ENCODE data around the gene SCYGR7. TPM values are rescaled to one million over a fixed set of nuclear protein-coding genes. Genes with fewer than 3 reads are reported as not detected.

Gene SCYGR7
- total and polyA plus RNA-seq, 2 of the 13 experiments (the other 11 are each of a cell fraction or from before 2014, with no cell fraction given): not detected

DNA sequence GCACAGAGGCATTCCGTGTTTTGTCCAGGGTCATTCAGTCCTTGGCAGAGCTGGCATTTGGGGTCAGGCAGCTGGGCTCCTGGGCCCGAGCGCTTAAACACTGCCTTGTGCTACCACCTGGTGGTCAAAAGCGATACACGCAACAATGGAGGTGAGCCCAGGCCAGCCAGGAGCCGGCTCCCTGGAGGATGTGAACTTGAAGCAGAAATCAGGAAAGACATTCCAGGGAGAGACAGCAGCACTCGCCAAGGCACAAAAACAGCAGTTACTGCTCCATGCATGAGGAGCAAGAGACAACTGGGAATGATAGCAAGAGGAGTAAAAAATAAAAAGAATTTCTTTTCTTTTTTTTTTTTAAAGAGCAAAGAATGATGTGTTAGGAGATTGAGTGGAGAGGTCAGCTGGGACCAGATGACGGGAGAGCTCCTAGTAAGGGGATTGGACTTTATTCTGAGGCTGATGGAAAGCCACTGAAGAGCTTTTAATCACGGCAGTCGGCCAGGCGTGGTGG, 38.3 kb downstream of the SCYGR7 start (continued):
- TF ChIP-seq, protein P1, sequence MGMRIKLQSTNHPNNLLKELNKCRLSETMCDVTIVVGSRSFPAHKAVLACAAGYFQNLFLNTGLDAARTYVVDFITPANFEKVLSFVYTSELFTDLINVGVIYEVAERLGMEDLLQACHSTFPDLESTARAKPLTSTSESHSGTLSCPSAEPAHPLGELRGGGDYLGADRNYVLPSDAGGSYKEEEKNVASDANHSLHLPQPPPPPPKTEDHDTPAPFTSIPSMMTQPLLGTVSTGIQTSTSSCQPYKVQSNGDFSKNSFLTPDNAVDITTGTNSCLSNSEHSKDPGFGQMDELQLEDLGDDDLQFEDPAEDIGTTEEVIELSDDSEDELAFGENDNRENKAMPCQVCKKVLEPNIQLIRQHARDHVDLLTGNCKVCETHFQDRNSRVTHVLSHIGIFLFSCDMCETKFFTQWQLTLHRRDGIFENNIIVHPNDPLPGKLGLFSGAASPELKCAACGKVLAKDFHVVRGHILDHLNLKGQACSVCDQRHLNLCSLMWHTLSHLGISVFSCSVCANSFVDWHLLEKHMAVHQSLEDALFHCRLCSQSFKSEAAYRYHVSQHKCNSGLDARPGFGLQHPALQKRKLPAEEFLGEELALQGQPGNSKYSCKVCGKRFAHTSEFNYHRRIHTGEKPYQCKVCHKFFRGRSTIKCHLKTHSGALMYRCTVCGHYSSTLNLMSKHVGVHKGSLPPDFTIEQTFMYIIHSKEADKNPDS (CRISPR knock-in tag; IDR thresholded peaks at IDR 0.05): no peak
- TF ChIP-seq ZIK1 (CRISPR knock-in tag; IDR thresholded peaks at IDR 0.05; ENCODE audit: borderline replicate concordance, low read depth) (no peak), MIER2 (CRISPR knock-in tag; IDR thresholded peaks at IDR 0.05) (no peak), ZNF207 (IDR thresholded peaks at IDR 0.05; ENCODE audit: borderline replicate concordance) (no peak), TCF7L2 (IDR thresholded peaks at IDR 0.05; ENCODE audit: low read depth, low read length) (no peak), NRL (CRISPR knock-in tag; IDR thresholded peaks at IDR 0.05; ENCODE audit: borderline replicate concordance) (no peak), ZNF282 (IDR thresholded peaks at IDR 0.05; ENCODE audit: partially characterized antibody) (no peak), SALL1 (CRISPR knock-in tag; IDR thresholded peaks at IDR 0.05) (peak; percentile 88), HNRNPUL1 (IDR thresholded peaks at IDR 0.05; ENCODE audit: low read depth, low read length) (no peak), MED1 (CRISPR knock-in tag; IDR thresholded peaks at IDR 0.05) (peak; percentile 63), JUND (CRISPR knock-in tag; IDR thresholded peaks at IDR 0.05) (no peak), ZNF3 (CRISPR knock-in tag; IDR thresholded peaks at IDR 0.05) (no peak), TGIF2 (CRISPR knock-in tag; IDR thresholded peaks at IDR 0.05) (0 out of 2 replicates have a peak, but pooled peaks have one; percentile 51), HOXA7 (CRISPR knock-in tag; IDR thresholded peaks at IDR 0.05) (no peak), SMC3 (IDR thresholded peaks at IDR 0.05; ENCODE audit: low read length) (peak; percentile 97), KDM5A (IDR thresholded peaks at IDR 0.05; ENCODE audit: borderline replicate concordance, low read length) (no peak; the same call in 1 of the 2 replicates), SYNCRIP (IDR thresholded peaks at IDR 0.05; ENCODE audit: insufficient read depth, low read depth, low read length) (no peak), KMT2A (CRISPR knock-in tag; IDR thresholded peaks at IDR 0.05) (0 out of 2 replicates have a peak, but pooled peaks have one; percentile 27), RXRA (CRISPR knock-in tag; IDR thresholded peaks at IDR 0.05) (peak; percentile 87), PRPF4 (IDR thresholded peaks at IDR 0.05; ENCODE audit: low read depth, low read length, poor library complexity, severe bottlenecking) (no peak), RAD21 (CRISPR knock-in tag; IDR thresholded peaks at IDR 0.05) (peak; percentile 98), ZNF333 (CRISPR knock-in tag; IDR thresholded peaks at IDR 0.05; ENCODE audit: borderline replicate concordance) (no peak)
- TF ChIP-seq, protein P2, sequence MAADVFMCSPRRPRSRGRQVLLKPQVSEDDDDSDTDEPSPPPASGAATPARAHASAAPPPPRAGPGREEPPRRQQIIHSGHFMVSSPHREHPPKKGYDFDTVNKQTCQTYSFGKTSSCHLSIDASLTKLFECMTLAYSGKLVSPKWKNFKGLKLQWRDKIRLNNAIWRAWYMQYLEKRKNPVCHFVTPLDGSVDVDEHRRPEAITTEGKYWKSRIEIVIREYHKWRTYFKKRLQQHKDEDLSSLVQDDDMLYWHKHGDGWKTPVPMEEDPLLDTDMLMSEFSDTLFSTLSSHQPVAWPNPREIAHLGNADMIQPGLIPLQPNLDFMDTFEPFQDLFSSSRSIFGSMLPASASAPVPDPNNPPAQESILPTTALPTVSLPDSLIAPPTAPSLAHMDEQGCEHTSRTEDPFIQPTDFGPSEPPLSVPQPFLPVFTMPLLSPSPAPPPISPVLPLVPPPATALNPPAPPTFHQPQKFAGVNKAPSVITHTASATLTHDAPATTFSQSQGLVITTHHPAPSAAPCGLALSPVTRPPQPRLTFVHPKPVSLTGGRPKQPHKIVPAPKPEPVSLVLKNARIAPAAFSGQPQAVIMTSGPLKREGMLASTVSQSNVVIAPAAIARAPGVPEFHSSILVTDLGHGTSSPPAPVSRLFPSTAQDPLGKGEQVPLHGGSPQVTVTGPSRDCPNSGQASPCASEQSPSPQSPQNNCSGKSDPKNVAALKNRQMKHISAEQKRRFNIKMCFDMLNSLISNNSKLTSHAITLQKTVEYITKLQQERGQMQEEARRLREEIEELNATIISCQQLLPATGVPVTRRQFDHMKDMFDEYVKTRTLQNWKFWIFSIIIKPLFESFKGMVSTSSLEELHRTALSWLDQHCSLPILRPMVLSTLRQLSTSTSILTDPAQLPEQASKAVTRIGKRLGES (CRISPR knock-in tag; IDR thresholded peaks at IDR 0.05; ENCODE audit: borderline replicate concordance): no peak
- TF ChIP-seq, protein P3, sequence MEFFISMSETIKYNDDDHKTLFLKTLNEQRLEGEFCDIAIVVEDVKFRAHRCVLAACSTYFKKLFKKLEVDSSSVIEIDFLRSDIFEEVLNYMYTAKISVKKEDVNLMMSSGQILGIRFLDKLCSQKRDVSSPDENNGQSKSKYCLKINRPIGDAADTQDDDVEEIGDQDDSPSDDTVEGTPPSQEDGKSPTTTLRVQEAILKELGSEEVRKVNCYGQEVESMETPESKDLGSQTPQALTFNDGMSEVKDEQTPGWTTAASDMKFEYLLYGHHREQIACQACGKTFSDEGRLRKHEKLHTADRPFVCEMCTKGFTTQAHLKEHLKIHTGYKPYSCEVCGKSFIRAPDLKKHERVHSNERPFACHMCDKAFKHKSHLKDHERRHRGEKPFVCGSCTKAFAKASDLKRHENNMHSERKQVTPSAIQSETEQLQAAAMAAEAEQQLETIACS (CRISPR knock-in tag; IDR thresholded peaks at IDR 0.05): no peak
- TF ChIP-seq, protein P4, sequence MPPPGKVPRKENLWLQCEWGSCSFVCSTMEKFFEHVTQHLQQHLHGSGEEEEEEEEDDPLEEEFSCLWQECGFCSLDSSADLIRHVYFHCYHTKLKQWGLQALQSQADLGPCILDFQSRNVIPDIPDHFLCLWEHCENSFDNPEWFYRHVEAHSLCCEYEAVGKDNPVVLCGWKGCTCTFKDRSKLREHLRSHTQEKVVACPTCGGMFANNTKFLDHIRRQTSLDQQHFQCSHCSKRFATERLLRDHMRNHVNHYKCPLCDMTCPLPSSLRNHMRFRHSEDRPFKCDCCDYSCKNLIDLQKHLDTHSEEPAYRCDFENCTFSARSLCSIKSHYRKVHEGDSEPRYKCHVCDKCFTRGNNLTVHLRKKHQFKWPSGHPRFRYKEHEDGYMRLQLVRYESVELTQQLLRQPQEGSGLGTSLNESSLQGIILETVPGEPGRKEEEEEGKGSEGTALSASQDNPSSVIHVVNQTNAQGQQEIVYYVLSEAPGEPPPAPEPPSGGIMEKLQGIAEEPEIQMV (CRISPR knock-in tag; IDR thresholded peaks at IDR 0.05; ENCODE audit: low read depth): 0 out of 2 replicates have a peak, but pooled peaks have one; percentile 36
